Frontal cortex (tissue), 4 donors: ENCODE results near the gene CAMK1. TPM values are rescaled to one million over a fixed set of nuclear protein-coding genes. Genes with fewer than 3 reads are reported as not detected.
A peak's percentile ranks its signal among the peaks of the same experiment; 100 is the strongest.

ENCODE experiments used
- DNase-seq, 2 donors: peaks; one replicate each; pipeline ENCODE4 v3.0.0; 2012; ENCODE audit warnings: low spot score in 2 of 2
- FAIRE-seq: peaks from 2 replicates; lab custom pipeline; 2012; peaks lifted over from hg19 to GRCh38; lab: Jason Lieb, UNC
- total RNA-seq: library from RNA; depleted of rRNA; stranded (reverse); fragments of >200 nt; gene quantifications from one replicate; pipeline ENCODE4 v1.2.3, GENCODE V29; 2014
- donor health status: control.
- donor health status: control.
- donor health status: control.

Gene CAMK1
- total RNA-seq, result 69.7 TPM

GRCh38 chr3:9769426-9770275 lies at the start of gene CAMK1:
TSS of gene CAMK1 (minus strand) at chr3:9769947. CDS start at chr3:9767749, 2,198 bp downstream.
- DNase-seq, result peak; percentile 74 to 82
- no peak for FAIRE-seq

GRCh38 chr3:9818666-9819335 lies 49.1 kb upstream of the CAMK1 start:
- no peak for DNase-seq
- no peak for FAIRE-seq

GRCh38 chr3:9817436-9817835 lies 47.7 kb upstream of the CAMK1 start:
- DNase-seq, result no peak
- FAIRE-seq, result no peak

DNA sequence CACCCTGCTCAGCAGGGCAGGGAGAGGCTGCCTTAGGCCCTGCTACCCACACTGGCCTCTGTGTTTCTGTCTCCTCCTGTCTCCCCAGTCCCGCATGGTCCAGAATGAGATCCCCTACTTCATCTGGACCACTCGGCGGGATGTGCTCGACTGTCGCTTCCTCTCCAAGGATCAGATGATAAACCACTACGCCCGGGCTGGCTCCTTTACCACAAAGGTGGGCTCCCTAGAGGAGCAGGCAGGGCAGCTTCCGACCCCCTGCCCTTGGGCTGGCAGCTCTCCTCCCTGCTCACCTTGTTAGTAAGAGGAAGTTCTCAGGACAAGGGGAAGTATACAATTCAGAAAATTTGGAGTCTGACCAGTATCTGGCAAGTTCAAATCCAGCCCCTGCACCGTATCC lies 46.2 kb upstream of the CAMK1 start:
- FAIRE-seq (no peak), DNase-seq (no peak)

- DNase-seq (no peak), FAIRE-seq (no peak)
These were observed 43.2 kb upstream of the CAMK1 start for GRCh38 chr3:9812870-9813483.

- DNase-seq (no peak), FAIRE-seq (no peak)
These were observed 41.1 kb upstream of the CAMK1 start for GRCh38 chr3:9810846-9811245.

- DNase-seq (no peak), FAIRE-seq (no peak)
These were observed 40.7 kb upstream of the CAMK1 start for GRCh38 chr3:9810433-9810770.

DNA sequence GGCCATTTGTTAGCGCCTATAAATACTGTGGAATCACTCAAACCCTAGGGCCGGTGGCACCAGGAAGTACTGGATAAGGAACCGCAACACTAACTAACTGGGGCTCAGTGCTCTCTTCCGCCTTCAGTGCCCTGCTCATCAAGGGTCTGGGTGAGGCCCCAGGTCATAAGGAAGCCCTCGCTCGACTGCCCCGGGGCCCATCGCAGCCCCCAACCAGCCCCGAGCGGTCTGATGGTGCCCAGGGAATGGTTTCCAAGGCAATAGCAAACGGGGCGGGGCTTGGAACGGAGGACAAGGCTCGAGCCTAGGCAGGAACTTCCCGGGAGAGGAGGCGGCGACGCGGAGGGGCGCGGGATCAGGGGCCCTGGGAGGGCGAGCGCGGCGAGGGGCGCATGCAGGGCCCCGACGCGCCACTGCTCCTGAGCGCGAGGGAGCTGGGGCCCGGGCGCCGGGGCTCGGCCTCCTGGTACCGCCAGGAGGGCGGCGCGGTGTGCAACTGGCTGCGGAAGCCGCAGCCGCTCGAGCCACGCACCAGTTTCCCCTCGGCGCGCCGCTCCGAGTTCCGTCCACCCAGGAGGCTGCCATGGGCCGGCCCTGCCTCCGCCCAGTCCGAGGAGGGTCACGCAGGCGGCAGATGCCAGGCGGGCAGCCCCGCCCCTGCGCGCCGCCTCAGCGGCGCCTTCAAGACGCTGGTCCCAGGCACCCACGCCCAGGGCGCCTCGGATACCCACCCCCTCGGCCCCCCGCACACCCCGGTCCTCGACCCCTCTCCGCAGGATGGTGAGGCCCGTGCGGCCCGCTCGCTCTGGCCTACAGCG lies 40.1 kb upstream of the CAMK1 start, which contains the start of gene TTLL3:
TSS of gene TTLL3 (plus strand) at position 648 of the 818 bp plus-strand sequence. CDS start 400 bp downstream, outside the sequence.
- FAIRE-seq (no peak), DNase-seq (peak; percentile 69 to 74)

- no peak for DNase-seq
- no peak for FAIRE-seq
These were observed 39.5 kb upstream of the CAMK1 start for GRCh38 chr3:9809239-9809614.

DNA sequence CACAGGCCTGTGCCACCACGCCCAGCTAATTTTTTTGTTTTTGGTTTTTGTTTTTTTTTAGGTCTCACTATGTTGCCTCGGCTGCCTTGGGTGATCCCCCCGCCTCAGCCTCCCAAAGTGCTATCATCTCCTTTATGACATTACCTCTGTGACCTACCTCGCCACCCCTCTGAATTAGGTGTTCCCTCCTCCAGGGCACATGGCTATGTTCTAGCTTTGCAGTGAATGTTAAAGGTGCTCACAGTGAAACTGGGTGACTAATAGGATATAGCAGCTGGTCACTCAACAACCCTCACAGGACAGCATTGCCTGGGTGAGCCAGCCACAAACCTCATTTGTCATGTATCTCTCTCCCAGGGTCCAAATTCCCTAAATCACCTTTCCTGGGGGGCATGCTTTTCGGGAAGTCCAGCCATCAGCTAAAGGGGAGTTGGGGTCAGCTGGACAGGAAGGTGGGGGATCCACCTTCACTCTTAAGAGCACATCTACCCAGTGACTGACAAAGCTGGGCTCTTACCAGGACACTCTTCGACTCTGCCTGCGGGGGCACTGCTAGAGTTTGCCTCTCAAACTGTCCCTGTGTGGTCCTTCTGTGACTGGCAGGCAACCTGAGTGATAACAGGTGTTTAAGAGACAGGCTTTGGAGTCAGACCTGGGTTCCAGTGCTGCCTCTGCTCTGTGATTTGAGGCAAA lies 38.7 kb upstream of the CAMK1 start:
- FAIRE-seq (no peak), DNase-seq (no peak)

DNA sequence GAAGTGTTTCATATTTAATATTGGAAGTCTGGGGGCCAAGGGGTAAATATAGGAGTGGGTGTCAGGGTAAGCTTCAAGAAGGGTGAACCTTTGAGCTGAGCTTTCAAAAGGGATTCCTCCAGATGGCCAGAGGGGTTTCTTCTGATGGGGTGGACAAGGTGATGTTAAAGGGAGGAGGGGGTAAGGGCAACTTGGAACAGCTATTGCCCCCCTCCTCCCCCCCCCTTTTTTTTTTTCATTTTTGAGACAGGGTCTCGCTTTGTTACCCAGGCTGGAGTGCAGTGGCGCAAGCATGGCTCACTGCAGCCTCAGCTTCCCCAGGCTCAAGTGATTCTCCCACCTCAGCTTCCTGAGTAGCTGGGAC lies 38.2 kb upstream of the CAMK1 start:
- FAIRE-seq (no peak), DNase-seq (no peak)

- FAIRE-seq (no peak), DNase-seq (no peak)
These were observed 37.2 kb upstream of the CAMK1 start for GRCh38 chr3:9806688-9807589.

DNA sequence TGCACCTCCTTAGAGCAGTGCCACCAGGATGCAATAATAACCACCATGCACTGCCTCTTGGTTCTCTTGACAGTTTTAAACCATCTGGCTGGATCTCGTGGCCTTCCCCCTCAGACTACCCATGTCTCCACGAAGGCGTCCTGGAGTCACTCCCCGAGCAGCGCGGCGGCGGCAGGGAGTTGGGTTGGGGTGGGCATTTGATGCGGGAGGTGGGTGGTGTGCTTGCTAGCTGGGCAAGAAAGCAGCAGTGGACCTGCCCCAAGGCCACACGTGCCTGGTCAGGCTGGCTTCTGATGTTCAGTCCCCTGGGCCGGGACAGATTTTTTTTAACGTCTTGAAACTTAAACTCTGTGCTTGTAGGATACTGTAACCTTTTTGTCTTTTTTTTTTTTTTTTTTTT lies 36.4 kb upstream of the CAMK1 start:
- no peak for DNase-seq
- FAIRE-seq, result no peak

DNA sequence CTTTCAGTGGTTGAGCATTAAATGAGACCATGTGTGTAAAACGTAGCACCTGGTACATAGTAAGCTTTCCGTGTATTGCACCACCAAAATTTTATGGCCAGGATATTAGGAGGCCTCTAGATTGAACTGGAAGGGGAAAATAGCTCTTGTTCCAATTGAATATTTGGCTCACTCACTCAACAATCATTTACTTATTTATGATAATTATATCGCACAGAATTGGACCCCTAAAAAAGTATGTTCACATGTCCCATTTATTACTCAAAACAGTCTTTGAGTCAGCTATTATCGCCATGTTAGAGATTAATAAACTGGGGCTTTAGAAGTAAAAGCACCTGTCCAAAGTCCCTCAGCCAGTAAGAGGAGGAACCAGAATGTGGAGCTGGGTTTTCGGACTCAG lies 35.2 kb upstream of the CAMK1 start:
- no peak for DNase-seq
- FAIRE-seq, result no peak

- FAIRE-seq (no peak), DNase-seq (no peak)
These were observed 33.7 kb upstream of the CAMK1 start for GRCh38 chr3:9803494-9803893.

- FAIRE-seq (no peak), DNase-seq (no peak)
These were observed 30.8 kb upstream of the CAMK1 start for GRCh38 chr3:9800529-9800928.

DNA sequence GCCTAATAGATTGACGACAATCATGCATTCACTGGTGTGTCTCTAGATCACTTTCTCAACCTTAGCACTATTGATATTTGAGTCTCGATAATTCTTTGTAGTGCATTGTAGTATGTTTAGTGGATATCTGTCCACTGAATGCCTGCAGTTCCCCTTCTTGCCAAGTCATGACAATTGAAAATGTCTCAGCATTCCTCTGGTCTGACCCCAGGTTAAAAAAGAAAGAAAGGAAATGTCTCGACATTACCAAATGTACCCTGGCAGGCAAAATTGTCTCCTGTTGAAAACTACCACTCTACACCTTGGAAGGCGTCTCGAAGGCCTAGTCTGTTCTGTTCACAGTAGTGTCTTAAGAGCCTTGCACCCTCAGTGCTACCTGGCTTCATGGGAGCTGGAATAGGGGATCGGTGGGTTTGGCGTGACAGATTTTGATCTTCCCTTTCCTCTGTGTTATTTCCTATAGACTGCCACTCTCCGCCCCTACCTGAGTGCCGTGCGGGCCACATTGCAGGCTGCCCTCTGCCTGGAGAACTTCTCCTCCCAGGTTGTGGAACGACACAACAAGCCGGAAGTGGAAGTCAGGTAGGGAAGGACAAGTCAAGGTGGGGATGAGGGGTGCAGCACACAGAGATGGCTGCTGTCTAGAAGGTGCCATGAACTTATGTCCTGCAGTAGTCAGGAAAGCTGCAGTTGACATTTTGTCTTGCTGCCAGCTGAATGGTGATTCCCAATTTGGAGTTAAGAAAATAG lies 27.6 kb upstream of the CAMK1 start:
- FAIRE-seq (no peak), DNase-seq (no peak)

DNA sequence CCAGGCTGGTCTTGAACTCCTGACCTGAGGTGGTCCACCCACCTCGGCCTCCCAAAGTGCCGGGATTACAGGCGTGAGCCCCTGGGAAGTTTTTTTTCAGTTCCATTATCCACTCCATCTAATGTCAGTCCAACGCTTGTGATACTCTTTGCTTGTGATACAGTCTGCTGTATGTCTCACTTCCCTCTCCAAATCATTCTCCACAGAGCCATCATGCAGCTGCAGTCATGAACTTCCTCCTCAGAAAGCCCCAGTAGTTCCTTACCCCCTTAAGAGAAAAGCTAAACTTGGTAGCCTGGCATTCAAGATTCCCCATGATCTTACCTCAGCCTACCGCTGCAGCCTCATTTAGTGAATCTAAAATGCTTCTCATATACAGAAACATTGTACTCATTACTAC lies 25.5 kb upstream of the CAMK1 start:
- FAIRE-seq (no peak), DNase-seq (no peak)
